Left lung (tissue), 10 donors: ENCODE data around the gene GPR75. TPM values are rescaled to one million over a fixed set of nuclear protein-coding genes. Genes with fewer than 3 reads are reported as not detected.

Source experiments
- ATAC-seq: fragments of 200-7000 bp; cut with Tn5 transposase; one replicate; pipeline ENCODE4 v1.9.1; 2020; ENCODE audit warnings: moderate library complexity
- DNase-seq, 4 donors: peaks; one replicate each; pipeline ENCODE4 v3.0.0-alpha.2; 2013 to 2020
- H3K27ac ChIP-seq, 2 donors: fragments of 200-600 bp; sonication (generic) in 1 of 2; one replicate each; pipeline versions ENCODE4 v1.5.0 to v1.8.0; 2020 to 2021
- H3K27me3 ChIP-seq, 2 donors: fragments of 200-600 bp; sonication (generic) in 1 of 2; one replicate each; pipeline versions ENCODE4 v1.5.0 to v1.8.0; 2020 to 2021
- H3K36me3 ChIP-seq, 2 donors: fragments of 200-600 bp; sonication (generic) in 1 of 2; one replicate each; pipeline versions ENCODE4 v1.5.0 to v1.8.0; 2020 to 2021
- H3K4me1 ChIP-seq, 2 donors: fragments of 200-600 bp; one replicate each; pipeline ENCODE4 v1.8.0; 2021
- H3K4me3 ChIP-seq, 2 donors: fragments of 200-600 bp; sonication (generic) in 1 of 2; one replicate each; pipeline versions ENCODE4 v1.5.0 to v1.8.0; 2020 to 2021; ENCODE audit warnings: mild to moderate bottlenecking in 1 of 2
- H3K9me3 ChIP-seq, 2 donors: fragments of 200-600 bp; sonication (generic) in 1 of 2; one replicate each; pipeline versions ENCODE4 v1.5.0 to v1.8.0; 2020 to 2021
- intact Hi-C, 2 donors: fragments of 100-400 bp; cut with DNase I; formaldehyde crosslinking; loops; one replicate each; pipeline versions ENCODE4 v1.11.2 to v1.14.2; 2022
- polyA plus RNA-seq, 6 donors: library from polyadenylated mRNA; unstranded; fragments of 120-200 nt; gene quantifications; one replicate each; pipeline ENCODE4 v1.2.1, GENCODE V29; 2013; ENCODE audit not compliant: insufficient read length in 6 of 6
- total RNA-seq, 2 donors: library from RNA; stranded (reverse); fragmentation: NEBNext Ultra II Directional; extraction: Animal tissue kit (Norgen Biotek cat#: 25700); gene quantifications; one replicate each; pipeline ENCODE4 v1.2.1, GENCODE V29; 2021
- TF ChIP-seq, protein P1 (sequence below), 2 donors: fragments of 200-600 bp; sonication (generic) in 1 of 2; IDR thresholded peaks; one replicate each; pipeline versions ENCODE4 v1.5.0 to v1.8.0; 2021; ENCODE audit warnings: antibody characterized with exemption in 2 of 2
- donor health status: DM: no; HTN: yes; CAD: no.
- donor health status: DM: no; HTN: no; CAD: no.

GPR75 gene
- total and polyA plus RNA-seq, 8 donors: 1.3 to 4.7 (median 3.9) TPM

DNA sequence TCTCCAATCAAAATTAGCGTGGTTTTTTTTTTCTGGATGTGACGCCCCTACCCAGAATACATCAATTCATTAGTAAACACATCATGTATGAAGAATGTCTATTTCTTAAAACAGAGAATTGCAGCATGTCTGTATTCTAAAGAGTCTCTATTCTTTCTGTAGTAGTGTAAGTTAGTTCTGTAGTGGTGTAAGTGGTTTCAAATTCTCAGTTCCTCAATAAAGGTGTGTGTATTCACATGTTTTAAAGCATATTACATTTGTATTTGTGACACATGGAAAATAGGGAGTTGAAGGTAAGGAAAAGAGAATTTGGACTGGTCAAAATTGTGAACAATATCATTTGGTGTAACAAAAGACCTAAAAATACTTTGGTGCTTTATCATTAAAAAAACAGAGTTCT lies 8.0 kb upstream of the GPR75 start:
- no peak for ATAC-seq
- intact Hi-C loops: no loop called here

DNA sequence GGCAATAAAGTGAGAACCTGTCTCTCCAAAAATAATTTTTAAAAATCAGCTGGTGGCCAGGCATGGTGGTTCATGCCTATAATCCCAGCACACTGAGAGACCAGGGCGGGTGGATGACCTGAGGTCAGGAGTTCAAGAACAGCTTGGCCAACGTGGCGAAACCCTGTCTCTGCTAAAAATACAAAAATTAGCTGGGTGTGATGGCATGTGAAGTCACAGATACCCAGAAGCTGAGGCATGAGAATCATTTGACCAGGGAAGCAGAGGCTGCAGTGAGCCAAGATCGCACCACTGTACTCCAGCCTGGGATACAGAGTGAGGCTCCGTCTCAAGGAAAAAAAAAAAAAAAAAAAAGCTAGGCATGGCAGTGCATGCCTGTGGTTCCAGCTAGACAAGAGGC lies 7.4 kb upstream of the GPR75 start:
- H3K27me3 ChIP-seq: no peaks in the 10 kb centered on the region
- ATAC-seq (no peak), DNase-seq (no peak)
- no peaks in the 10 kb centered on the region for H3K4me1 ChIP-seq
- H3K27ac ChIP-seq: no peak overlapping the region
- no peaks in the 10 kb centered on the region for H3K9me3 ChIP-seq
- intact Hi-C loops: no loop called here
- TF ChIP-seq, protein P1, sequence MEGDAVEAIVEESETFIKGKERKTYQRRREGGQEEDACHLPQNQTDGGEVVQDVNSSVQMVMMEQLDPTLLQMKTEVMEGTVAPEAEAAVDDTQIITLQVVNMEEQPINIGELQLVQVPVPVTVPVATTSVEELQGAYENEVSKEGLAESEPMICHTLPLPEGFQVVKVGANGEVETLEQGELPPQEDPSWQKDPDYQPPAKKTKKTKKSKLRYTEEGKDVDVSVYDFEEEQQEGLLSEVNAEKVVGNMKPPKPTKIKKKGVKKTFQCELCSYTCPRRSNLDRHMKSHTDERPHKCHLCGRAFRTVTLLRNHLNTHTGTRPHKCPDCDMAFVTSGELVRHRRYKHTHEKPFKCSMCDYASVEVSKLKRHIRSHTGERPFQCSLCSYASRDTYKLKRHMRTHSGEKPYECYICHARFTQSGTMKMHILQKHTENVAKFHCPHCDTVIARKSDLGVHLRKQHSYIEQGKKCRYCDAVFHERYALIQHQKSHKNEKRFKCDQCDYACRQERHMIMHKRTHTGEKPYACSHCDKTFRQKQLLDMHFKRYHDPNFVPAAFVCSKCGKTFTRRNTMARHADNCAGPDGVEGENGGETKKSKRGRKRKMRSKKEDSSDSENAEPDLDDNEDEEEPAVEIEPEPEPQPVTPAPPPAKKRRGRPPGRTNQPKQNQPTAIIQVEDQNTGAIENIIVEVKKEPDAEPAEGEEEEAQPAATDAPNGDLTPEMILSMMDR (IDR thresholded peaks at IDR 0.05): no peak
- H3K36me3 ChIP-seq: peaks cover 0 to 79% of the 10 kb centered on the region in 2 donors
- H3K4me3 ChIP-seq: no peak overlapping the region

More for the DNA sequence above, 8.0 kb upstream of the GPR75 start:
- H3K27me3 ChIP-seq: no peaks in the 10 kb centered on the region
- H3K4me1 ChIP-seq: no peaks in the 10 kb centered on the region
- TF ChIP-seq, protein P1 (IDR thresholded peaks at IDR 0.05): no peak
- DNase-seq: no peak
- no peaks in the 10 kb centered on the region for H3K9me3 ChIP-seq
- H3K27ac ChIP-seq: no peak overlapping the region
- H3K36me3 ChIP-seq: peaks cover 0 to 85% of the 10 kb centered on the region in 2 donors
- H3K4me3 ChIP-seq: no peak overlapping the region

DNA sequence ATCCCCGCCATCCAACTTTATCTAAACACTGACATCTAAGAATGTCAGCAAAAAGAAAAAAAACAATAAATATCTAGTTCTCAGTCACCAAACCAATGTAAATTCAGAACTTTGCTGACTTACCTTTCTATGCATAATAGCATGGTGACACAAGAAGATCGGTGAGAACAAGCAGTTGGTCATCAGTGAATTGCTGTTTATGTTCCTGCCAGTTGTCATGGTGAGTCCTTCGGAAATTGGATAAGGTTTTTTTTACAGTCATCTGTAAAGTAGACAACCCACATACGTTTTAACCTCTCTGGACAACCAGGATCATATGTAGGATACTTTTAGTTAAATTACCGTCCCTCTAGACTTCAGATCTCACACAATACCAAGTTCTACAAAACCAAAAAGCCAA lies 6.2 kb upstream of the GPR75 start:
- H3K4me3 ChIP-seq: no peak overlapping the region
- ATAC-seq (no peak), DNase-seq (no peak)
- H3K9me3 ChIP-seq: no peaks in the 10 kb centered on the region
- peaks cover 0 to 66% of the 10 kb centered on the region in 2 donors for H3K36me3 ChIP-seq
- H3K4me1 ChIP-seq: no peaks in the 10 kb centered on the region
- TF ChIP-seq, protein P1 (IDR thresholded peaks at IDR 0.05): no peak
- H3K27ac ChIP-seq: no peak overlapping the region
- H3K27me3 ChIP-seq: no peaks in the 10 kb centered on the region
- intact Hi-C loops: no loop called here

DNA sequence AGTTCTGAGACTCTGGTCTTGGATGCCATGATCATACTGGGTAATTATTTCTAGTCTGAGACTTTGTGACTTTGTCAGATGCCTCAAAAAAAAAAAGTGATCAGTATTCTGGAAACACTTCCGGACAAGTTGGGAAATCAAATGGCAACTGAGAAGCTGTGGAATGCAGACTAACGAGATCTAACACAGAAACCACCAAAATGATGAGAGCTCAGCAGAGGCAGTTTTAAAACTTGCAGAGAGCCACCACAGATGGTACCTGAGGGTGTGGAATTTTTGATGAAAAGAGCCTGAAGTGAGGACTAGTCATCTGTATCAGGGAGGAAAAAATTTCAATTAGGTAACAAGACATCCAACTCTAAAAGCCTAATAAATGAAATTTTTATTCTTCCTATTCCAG lies 5.5 kb upstream of the GPR75 start:
- Histone ChIP-seq H3K27ac (no peak overlapping the region), H3K4me1 (no peaks in the 10 kb centered on the region), H3K9me3 (no peaks in the 10 kb centered on the region), H3K27me3 (no peaks in the 10 kb centered on the region), H3K36me3 (peaks cover 0 to 62% of the 10 kb centered on the region in 2 donors), H3K4me3 (no peak overlapping the region)
- intact Hi-C loops: no loop called here
- TF ChIP-seq, protein P1 (IDR thresholded peaks at IDR 0.05): no peak
- ATAC-seq: peak; percentile 44
- no peak for DNase-seq

DNA sequence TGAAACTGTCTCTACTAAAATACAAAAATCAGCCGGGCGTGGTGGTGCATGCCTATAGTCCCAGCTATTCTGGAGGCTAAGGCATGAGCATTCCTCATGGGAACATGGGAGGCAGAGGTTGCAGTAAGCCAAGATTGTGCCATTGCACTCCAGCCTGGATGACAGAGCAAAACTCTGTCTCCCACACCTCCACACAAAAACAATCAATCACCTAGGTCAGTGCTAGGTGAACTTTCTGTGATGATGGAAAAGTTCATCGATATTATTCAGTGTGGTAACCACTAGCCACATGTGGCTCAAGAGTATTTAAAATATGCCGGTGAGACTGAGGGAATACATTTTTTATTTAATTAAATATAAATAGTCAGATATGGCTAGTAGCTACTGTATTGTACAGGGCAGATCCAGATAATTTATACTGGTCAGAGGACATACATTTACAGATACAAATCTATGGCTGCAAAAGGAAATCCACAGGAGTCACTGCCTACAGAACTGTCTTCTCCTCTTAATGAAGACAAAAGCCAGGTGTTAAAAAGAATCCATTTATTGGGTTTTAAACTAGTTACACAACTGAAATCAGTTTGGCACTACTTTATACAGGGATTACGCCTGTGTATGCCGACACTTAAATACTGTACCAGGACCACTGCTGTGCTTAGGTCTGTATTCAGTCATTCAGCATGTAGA lies 3.9 kb upstream of the GPR75 start:
- Histone ChIP-seq H3K36me3 (peaks cover 0 to 61% of the 10 kb centered on the region in 2 donors), H3K27ac (no peak overlapping the region), H3K4me1 (no peaks in the 10 kb centered on the region), H3K9me3 (no peaks in the 10 kb centered on the region), H3K27me3 (no peaks in the 10 kb centered on the region), H3K4me3 (no peak overlapping the region)
- intact Hi-C loops: no loop called here
- TF ChIP-seq, protein P1 (IDR thresholded peaks at IDR 0.05): no peak
- ATAC-seq: no peak
- DNase-seq: no peak
